Measurements from ENCODE around the gene GPS1.

The GPS1 gene

GRCh38 chr17:82047379-82047778 lies 4.3 kb upstream of the GPS1 start:
- DNase-seq, result no peak

DNA sequence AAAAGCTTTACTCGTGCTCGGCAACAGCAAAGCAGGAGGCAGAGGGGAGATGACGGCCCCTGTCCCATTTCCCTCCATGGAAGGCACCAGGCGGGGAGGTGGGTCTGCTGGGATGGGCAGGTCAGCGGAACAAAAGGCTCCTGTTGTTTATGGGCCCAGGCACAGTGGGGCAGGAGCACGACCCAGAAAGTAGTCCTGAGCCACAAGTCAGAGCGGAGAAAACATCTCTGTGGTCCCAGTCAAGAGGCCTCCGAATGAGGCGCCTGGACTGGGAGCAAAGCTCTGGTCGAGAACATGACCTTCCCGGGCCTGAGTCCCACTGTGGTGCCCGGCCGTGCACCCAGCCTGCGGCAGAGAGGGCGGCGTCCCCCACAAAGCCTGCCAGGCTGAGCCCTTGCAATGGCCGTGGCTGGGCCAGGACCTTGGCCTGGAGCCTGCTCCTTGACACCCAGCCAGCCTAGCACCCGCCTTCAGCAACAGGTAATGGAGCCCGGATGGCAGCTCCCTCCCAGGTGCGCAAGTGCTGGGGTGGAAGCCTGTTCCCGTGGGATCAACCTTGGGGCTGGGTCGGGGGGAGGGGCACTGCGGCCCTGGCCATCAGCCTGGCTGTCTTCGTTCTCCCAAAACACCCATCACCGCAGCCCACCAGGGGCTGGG lies 3.7 kb upstream of the GPS1 start:
- no peak for DNase-seq

GRCh38 chr17:82048571-82048971 lies 3.1 kb upstream of the GPS1 start:
- DNase-seq, result no peak

DNA sequence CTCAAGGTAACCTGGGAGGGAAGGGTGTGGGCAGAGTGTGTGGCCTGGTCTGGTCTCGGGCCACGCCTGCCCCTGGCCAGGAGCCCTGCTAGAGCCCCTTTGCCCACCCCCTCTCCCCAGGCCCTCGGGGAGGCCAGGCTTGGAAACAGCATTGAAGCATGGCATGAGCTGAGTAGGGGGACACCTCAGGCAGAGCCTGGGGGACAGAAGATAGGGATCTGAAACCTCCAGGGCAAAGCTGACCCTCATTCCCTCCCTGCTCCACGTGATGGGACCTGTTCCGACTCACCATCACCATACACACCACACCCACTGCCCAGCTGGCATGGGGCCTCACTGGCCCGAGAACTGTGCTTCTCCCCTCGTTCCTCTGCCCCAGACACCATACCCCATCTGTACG lies 2.6 kb upstream of the GPS1 start:
- no peak for DNase-seq

DNA sequence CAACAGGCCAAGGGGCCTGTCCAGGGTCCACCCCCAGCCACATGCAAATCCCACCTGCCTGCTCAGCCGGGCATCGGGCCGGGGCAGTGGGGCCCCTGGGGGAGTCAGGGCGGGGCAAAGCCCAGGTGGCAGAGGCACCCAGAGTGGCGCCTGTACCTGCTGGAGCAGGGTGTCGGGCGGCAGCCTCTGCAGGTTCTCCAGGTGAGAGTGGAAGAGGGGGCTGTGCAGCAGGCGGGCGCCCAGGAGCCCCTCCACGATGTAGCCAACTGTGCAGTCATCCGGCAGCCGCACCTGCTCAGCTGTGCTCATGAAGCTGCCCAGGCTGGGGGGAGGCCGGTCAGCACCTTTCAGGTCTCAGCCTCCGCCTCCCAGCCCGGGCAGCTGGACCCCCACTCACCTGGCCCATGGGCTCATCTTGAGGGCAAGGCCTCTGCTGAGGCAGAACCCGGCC lies 2.2 kb upstream of the GPS1 start:
- DNase-seq, result no peak

- no peak for DNase-seq
Observed at GRCh38 chr17:82050152-82050760, 1.4 kb upstream of the GPS1 start.

DNA sequence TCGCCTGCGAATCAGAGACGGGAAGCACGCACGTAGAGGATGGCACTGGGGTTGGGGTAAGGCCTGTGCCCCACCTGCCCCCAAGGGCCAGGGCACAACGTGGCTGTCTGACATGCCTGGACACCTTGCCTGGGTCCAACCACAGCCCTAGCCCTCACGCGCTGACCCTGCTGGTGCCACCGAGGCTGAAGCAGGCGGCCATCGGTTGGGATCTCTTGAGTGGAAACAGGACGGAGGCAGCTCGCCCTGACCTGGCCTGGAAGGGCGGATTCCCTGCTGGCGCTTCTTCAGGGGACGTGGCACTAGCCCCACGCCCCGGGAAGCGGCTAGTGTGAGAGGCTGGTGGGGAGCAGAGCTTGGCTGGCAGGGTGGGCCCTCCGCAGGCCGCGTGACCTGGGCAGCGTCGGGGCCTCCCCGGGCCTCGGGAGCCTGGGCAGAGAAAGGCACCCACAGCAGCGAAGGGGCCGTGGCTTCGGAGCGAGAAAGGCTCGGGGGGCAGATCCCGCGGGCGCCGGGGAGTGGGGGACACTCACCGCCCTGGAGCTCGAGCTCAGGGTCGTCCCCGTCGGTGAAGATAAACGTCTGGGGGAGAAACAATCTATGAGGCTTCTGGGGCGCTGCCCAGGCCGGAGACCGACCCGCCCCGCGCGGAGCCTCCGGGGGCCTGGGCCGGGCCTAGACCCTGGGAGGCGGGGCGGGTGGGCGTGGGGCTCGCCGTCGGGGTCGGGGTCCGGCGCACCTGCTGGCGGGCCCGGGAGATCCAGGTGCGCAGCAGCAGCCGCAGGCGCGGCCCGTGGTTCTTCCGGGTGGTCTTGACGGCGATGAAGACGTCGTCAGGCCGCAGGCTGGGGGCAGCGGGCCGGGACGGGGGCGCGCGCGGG lies 697 bp upstream of the GPS1 start:
- DNase-seq, result no peak

GRCh38 chr17:82052638-82053059 lies 951 bp downstream of the GPS1 start:
- no peak for DNase-seq

- no peak for DNase-seq
Observed at GRCh38 chr17:82053130-82053529, 1.4 kb downstream of the GPS1 start.

- no peak for DNase-seq
Observed at GRCh38 chr17:82053556-82054263, 2.0 kb downstream of the GPS1 start.

GRCh38 chr17:82054351-82055022 lies 2.8 kb downstream of the GPS1 start:
- DNase-seq, result no peak

DNA sequence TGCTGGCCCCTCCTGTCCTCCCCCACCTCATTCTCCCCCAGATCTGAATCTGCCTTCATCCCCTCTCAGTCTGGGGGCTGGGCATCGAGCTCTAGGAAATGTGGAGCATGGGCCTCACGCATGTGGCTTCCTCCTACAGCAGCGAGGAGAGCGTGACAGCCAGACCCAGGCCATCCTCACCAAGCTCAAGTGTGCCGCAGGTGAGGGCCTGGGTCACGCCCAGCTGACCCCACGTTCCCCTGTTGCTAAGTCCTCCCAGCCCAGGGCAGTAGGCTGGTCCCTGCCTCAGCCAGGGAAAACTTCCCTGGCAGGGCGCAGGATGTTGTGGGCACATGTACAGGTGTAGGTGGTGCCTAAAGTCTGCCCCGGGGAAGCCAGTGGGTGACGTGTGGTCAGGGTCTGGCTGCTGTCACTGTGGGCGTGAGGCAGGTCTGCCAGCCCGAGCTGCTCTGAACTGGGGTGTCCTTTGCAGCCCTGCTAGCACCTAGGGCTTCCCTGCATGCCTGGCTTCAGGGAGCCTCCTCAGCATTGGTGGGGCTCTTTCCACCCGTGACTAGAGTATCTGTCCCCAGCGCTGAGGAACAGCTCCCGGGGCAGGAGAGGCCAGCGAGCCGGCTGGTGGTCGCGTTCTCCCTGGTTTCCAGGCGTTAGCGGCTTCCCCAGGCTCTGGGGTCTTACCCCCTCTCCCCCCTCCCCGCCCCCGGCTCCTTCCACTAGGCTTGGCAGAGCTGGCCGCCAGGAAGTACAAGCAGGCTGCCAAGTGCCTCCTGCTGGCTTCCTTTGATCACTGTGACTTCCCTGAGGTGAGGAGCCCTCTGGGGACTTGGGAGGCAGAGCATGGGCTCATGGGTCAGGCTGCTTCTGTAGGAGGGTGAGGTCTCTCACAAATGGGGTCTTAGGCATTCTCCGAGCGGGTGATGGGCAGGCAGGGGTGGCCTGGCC lies 3.6 kb downstream of the GPS1 start:
- no peak for DNase-seq

DNA sequence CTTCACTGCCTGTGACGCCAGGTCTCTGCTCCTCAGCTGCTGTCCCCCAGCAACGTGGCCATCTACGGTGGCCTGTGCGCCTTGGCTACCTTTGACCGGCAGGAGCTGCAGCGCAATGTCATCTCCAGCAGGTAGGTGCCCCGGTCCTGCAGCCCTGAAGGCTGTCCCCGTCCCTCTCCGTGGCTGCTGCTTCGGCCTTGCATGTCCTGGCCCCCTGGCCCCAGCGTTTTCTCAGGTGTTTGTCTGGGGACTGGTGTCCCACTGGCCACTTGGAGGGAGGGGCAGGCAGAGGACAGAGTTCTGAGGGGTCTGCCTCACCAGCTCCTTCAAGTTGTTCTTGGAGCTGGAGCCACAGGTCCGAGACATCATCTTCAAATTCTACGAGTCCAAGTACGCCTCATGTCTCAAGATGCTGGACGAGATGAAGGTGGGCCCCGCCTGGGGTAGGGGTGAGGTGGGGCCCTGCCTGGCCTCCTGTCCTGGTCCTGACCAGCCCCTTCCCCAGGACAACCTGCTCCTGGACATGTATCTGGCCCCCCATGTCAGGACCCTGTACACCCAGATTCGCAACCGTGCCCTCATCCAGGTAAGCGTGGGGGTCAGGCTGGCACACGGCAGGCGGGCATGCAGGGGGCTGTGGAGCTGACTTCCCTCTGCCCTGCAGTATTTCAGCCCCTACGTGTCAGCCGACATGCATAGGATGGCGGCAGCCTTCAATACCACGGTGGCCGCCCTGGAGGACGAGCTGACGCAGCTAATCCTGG lies 4.4 kb downstream of the GPS1 start:
- no peak for DNase-seq

- no peak for DNase-seq
Observed at GRCh38 chr17:82056729-82057621, 5.3 kb downstream of the GPS1 start.

- DNase-seq, result no peak
Observed at GRCh38 chr17:82058230-82058854, 6.6 kb downstream of the GPS1 start.

GRCh38 chr17:82058855-82059249 lies 7.2 kb downstream of the GPS1 start:
- no peak for DNase-seq

DNA sequence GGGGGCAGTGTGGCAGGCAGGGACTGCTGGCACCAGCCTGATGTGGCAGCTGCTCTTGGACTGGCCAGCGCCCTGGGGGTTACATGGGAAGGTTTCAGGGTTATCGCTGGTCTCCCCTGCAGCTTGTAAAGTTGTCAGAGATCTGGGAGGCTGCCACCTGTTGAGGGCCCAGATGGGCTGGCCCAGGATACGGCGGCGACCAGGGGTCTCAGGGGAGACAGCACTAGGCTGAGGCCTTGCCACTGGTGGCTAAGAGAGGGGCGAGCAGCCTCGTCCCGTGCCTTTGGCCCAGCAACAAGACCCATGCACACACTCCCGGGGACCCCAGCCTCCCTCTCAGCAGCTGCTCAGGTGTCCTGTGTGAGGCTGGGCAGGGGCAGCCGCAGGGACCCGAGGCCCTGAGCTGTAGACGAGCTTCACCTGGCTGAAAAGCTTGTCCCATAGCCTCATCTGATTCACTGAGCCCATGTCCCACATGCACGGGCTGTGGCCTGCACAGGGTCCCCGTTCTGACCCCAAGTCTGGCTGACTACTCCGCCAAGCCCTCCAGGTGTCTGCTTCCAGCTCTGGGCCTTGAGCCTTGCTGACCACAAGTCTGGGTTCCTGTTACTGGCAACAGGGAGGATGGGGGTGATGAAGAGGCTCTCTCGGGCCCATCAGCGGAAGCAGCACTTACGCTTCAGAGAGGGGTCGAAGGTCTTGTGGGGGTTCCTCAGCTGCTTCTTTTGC lies 7.7 kb downstream of the GPS1 start:
- DNase-seq, result no peak

GRCh38 chr17:82060001-82060380 lies 8.3 kb downstream of the GPS1 start:
- DNase-seq, result no peak
